Liver (tissue), 3 donors: ENCODE results near the gene ADISSP.

Experiments
- CTCF ChIP-seq: fragments of 150-350 bp; IDR thresholded peaks from 2 replicates; pipeline ENCODE4 v1.5.1; 2017; ENCODE audit warnings: improper control_type of control experiment, low read depth, low read length; ENCODE audit not compliant: missing input control
- EGR1 ChIP-seq, 2 donors: IDR thresholded peaks; 2 replicates each; pipeline ENCODE4 v1.6.1; 2016 to 2018; ENCODE audit warnings: antibody characterized with exemption in 2 of 2, low read depth in 2 of 2
- JUND ChIP-seq, 2 donors: IDR thresholded peaks; 2 replicates each; pipeline ENCODE4 v1.6.1; 2016; ENCODE audit warnings: antibody characterized with exemption in 2 of 2
- NR2F2 ChIP-seq: IDR thresholded peaks from 2 replicates; pipeline ENCODE4 v1.6.1; 2016; ENCODE audit warnings: antibody characterized with exemption
- RAD21 ChIP-seq, 2 donors: IDR thresholded peaks; 2 replicates each; pipeline ENCODE4 v1.6.1; 2016; ENCODE audit warnings: antibody characterized with exemption in 2 of 2, mild to moderate bottlenecking in 2 of 2
- RXRA ChIP-seq, 2 donors: IDR thresholded peaks; 2 replicates each; pipeline ENCODE4 v1.6.1; 2017 to 2018; ENCODE audit warnings: antibody characterized with exemption in 2 of 2, mild to moderate bottlenecking in 1 of 2
- TAF1 ChIP-seq: conservative IDR thresholded peaks from 2 replicates; pipeline ENCODE4 v1.6.1; 2016; ENCODE audit warnings: antibody characterized with exemption, mild to moderate bottlenecking
- YY1 ChIP-seq: IDR thresholded peaks from 2 replicates; pipeline ENCODE4 v1.6.1; 2016; ENCODE audit warnings: antibody characterized with exemption, mild to moderate bottlenecking
- TF ChIP-seq, protein P1 (sequence below): IDR thresholded peaks from 2 replicates; pipeline ENCODE4 v1.6.1; 2016; ENCODE audit warnings: antibody characterized with exemption
- TF ChIP-seq, protein P2 (sequence below): IDR thresholded peaks from 2 replicates; pipeline ENCODE4 v1.6.1; 2016; ENCODE audit warnings: antibody characterized with exemption, mild to moderate bottlenecking
- TF ChIP-seq, protein P3 (sequence below): IDR thresholded peaks from 2 replicates; pipeline ENCODE4 v1.6.1; 2016; ENCODE audit warnings: antibody characterized with exemption
- donor health status: healthy.
- donor health status: healthy.

DNA sequence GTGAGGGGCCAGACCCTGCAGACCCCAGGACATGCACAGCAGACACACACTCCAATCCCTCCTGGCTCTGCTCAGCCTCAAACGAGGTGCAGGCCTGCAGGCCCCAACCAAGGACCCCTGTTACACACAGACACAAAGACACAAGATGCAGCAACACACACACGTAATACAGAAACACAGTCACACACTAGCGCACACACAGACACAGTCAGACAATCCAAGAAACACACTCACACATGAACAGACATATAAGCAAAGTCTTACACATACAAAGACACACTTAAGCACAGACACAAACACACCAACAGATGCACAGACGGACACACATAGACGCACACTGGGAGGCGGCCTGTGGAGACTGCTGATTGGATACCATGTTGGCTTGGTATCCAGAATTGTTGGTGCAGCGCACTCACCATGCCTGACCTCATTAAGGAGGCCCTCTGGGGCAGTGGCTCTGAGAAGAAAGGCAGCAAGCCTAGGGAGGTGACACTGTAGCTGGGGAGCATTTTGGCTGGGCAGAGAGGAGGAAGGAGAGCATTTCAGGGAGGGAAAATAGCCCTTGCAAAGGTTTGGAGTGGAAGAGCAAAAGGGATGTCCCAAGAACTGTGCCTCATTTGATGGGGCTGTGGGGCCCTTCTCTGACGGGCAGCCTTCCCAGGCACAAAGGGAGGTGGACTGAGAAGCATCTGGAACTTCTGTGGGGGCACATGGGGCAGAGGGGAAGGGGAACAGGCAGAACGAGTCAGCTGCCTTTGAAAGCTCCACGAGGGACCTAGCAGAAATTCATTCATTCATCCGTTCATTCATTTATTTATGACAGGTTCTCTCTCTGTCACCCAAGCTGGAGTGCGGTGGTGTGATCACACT, 36.5 kb downstream of the ADISSP start:
- TF ChIP-seq CTCF (no peak), RXRA (IDR thresholded peaks at IDR 0.05) (no peak), TAF1 (no peak), YY1 (no peak), RAD21 (IDR thresholded peaks at IDR 0.05) (no peak), NR2F2 (no peak), JUND (IDR thresholded peaks at IDR 0.05) (no peak), EGR1 (IDR thresholded peaks at IDR 0.05; ENCODE audit: low read depth in 2 of 2) (no peak)
- TF ChIP-seq, protein P1, sequence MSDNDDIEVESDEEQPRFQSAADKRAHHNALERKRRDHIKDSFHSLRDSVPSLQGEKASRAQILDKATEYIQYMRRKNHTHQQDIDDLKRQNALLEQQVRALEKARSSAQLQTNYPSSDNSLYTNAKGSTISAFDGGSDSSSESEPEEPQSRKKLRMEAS: no peak
- TF ChIP-seq, protein P2, sequence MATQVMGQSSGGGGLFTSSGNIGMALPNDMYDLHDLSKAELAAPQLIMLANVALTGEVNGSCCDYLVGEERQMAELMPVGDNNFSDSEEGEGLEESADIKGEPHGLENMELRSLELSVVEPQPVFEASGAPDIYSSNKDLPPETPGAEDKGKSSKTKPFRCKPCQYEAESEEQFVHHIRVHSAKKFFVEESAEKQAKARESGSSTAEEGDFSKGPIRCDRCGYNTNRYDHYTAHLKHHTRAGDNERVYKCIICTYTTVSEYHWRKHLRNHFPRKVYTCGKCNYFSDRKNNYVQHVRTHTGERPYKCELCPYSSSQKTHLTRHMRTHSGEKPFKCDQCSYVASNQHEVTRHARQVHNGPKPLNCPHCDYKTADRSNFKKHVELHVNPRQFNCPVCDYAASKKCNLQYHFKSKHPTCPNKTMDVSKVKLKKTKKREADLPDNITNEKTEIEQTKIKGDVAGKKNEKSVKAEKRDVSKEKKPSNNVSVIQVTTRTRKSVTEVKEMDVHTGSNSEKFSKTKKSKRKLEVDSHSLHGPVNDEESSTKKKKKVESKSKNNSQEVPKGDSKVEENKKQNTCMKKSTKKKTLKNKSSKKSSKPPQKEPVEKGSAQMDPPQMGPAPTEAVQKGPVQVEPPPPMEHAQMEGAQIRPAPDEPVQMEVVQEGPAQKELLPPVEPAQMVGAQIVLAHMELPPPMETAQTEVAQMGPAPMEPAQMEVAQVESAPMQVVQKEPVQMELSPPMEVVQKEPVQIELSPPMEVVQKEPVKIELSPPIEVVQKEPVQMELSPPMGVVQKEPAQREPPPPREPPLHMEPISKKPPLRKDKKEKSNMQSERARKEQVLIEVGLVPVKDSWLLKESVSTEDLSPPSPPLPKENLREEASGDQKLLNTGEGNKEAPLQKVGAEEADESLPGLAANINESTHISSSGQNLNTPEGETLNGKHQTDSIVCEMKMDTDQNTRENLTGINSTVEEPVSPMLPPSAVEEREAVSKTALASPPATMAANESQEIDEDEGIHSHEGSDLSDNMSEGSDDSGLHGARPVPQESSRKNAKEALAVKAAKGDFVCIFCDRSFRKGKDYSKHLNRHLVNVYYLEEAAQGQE: no peak
- TF ChIP-seq, protein P3, sequence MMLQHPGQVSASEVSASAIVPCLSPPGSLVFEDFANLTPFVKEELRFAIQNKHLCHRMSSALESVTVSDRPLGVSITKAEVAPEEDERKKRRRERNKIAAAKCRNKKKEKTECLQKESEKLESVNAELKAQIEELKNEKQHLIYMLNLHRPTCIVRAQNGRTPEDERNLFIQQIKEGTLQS: no peak
